HepG2 (cell line): ENCODE data around the gene LAG3. TPM values are rescaled to one million over a fixed set of nuclear protein-coding genes. Genes with fewer than 3 reads are reported as not detected.

Experiments
- CREM ChIP-seq, 2 experiments: sonication (generic) in 1 of 2; formaldehyde crosslinking in 1 of 2; IDR thresholded peaks; 2 replicates each; pipeline versions ENCODE4 v1.4.0 to v1.6.1; 2016 to 2020; ENCODE audit warnings: antibody characterized with exemption in 1 of 2, mild to moderate bottlenecking in 1 of 2, missing genetic modification reagents in 1 of 2
- GABPB1 ChIP-seq: IDR thresholded peaks from 2 replicates; pipeline ENCODE4 v1.6.1; 2016; ENCODE audit warnings: mild to moderate bottlenecking, missing genetic modification reagents, moderate library complexity, missing compliant biosample characterization
- HNRNPH1 ChIP-seq: fragments of 200-400 bp; formaldehyde crosslinking; optimal IDR thresholded peaks from 2 replicates; pipeline ENCODE3; 2017; ENCODE audit warnings: mild to moderate bottlenecking, low read depth, low read length
- IKZF1 ChIP-seq: fragments of 450-650 bp; IDR thresholded peaks from 2 replicates; pipeline ENCODE4 v1.7.1; 2016
- KAT2B ChIP-seq: fragments of 150-350 bp; IDR thresholded peaks from 2 replicates; pipeline ENCODE4 v1.6.1; 2014; ENCODE audit warnings: low read depth, low read length, borderline replicate concordance
- KMT2A ChIP-seq: sonication (generic); formaldehyde crosslinking; IDR thresholded peaks from 2 replicates; pipeline ENCODE4 v1.4.0; 2020; ENCODE audit warnings: missing genetic modification reagents
- SIN3B ChIP-seq: fragments of 150-350 bp; IDR thresholded peaks from 2 replicates; pipeline ENCODE4 v1.6.1; 2014; ENCODE audit warnings: low read length
- SOX13 ChIP-seq, 3 experiments: fragments of 450-650 bp in 1 of 3; sonication (generic) in 1 of 3; formaldehyde crosslinking in 1 of 3; IDR thresholded peaks in 2 of 3; conservative IDR thresholded peaks in 1 of 3; 2 replicates each; pipeline versions ENCODE4 v1.5.0 to v1.6.1; 2016 to 2020; ENCODE audit warnings: antibody characterized with exemption in 1 of 3, mild to moderate bottlenecking in 1 of 3, missing compliant biosample characterization in 1 of 3, missing genetic modification reagents in 1 of 3, moderate library complexity in 1 of 3
- SP1 ChIP-seq, 2 experiments: fragments of 450-650 bp in 1 of 2; sonication (generic) in 1 of 2; formaldehyde crosslinking in 1 of 2; IDR thresholded peaks; 2 replicates each; pipeline versions ENCODE4 v1.4.0 to v1.6.1; 2016 to 2020; ENCODE audit warnings: missing genetic modification reagents in 1 of 2
- WIZ ChIP-seq: sonication (generic); formaldehyde crosslinking; IDR thresholded peaks from 2 replicates; pipeline ENCODE4 v1.5.1; 2020; ENCODE audit warnings: mild to moderate bottlenecking, missing genetic modification reagents
- XBP1 ChIP-seq: sonication (generic); formaldehyde crosslinking; IDR thresholded peaks from 2 replicates; pipeline ENCODE4 v1.5.0; 2020; ENCODE audit warnings: missing genetic modification reagents
- ZC3H4 ChIP-seq: sonication (generic); formaldehyde crosslinking; IDR thresholded peaks from 2 replicates; pipeline ENCODE4 v1.4.0; 2020; ENCODE audit warnings: missing genetic modification reagents, borderline replicate concordance
- ZNF18 ChIP-seq: sonication (generic); formaldehyde crosslinking; IDR thresholded peaks from 2 replicates; pipeline ENCODE4 v1.8.0; 2022; ENCODE audit warnings: mild to moderate bottlenecking, missing genetic modification reagents; ENCODE audit not compliant: insufficient replicate concordance
- ZNF253 ChIP-seq: sonication (generic); formaldehyde crosslinking; IDR thresholded peaks from 2 replicates; pipeline ENCODE4 v1.8.0; 2022; ENCODE audit warnings: mild to moderate bottlenecking, missing genetic modification reagents, borderline replicate concordance
- ZNF33A ChIP-seq: sonication (generic); formaldehyde crosslinking; IDR thresholded peaks from 2 replicates; pipeline ENCODE4 v1.5.1; 2020; ENCODE audit warnings: missing genetic modification reagents, mild to moderate bottlenecking, moderate library complexity, borderline replicate concordance
- ZNF564 ChIP-seq: sonication (generic); formaldehyde crosslinking; IDR thresholded peaks from 2 replicates; pipeline ENCODE4 v1.8.1; 2023; ENCODE audit warnings: mild to moderate bottlenecking, missing genetic modification reagents
- ZNF567 ChIP-seq: sonication (generic); formaldehyde crosslinking; IDR thresholded peaks from 2 replicates; pipeline ENCODE4 v1.8.1; 2023; ENCODE audit warnings: mild to moderate bottlenecking, missing genetic modification reagents, borderline replicate concordance
- ZNF614 ChIP-seq: IDR thresholded peaks from 2 replicates; pipeline ENCODE4 v1.6.1; 2018; ENCODE audit warnings: missing biosample characterization, missing genetic modification reagents, inconsistent platforms, borderline replicate concordance
- ZNF615 ChIP-seq: sonication (generic); formaldehyde crosslinking; IDR thresholded peaks from 2 replicates; pipeline ENCODE4 v1.5.0; 2020; ENCODE audit warnings: mild to moderate bottlenecking, missing genetic modification reagents, borderline replicate concordance
- ZNF629 ChIP-seq: sonication (generic); formaldehyde crosslinking; conservative IDR thresholded peaks from 2 replicates; pipeline ENCODE4 v1.5.0; 2020; ENCODE audit warnings: missing genetic modification reagents
- ZNF7 ChIP-seq: IDR thresholded peaks from 2 replicates; pipeline ENCODE4 v1.6.1; 2016; ENCODE audit warnings: missing biosample characterization, missing genetic modification reagents
- ZNF773 ChIP-seq: sonication (generic); formaldehyde crosslinking; IDR thresholded peaks from 2 replicates; pipeline ENCODE4 v1.4.0; 2020; ENCODE audit warnings: missing genetic modification reagents, borderline replicate concordance
- polyA plus RNA-seq, 8 experiments: library from polyadenylated mRNA; depleted of rRNA in 3 of 8; stranded (reverse) in 7 of 8; unstranded in 1 of 8; fragments of >200 nt; fragmentation: Illumina TruSeq in 4 of 8; extraction: Trizol in 4 of 8; gene quantifications; 2 replicates each; pipeline versions ENCODE4 v1.2.1 to v1.2.3, GENCODE V29; 2011 to 2016; ENCODE audit warnings: low read depth in 4 of 8, missing spikeins in 1 of 8, mixed read lengths in 1 of 8; ENCODE audit not compliant: insufficient read depth in 1 of 8
- total RNA-seq, 5 experiments: library from RNA; depleted of rRNA; stranded (reverse); fragments of >200 nt; fragmentation: Illumina TruSeq; extraction: Trizol; gene quantifications; 2 replicates each; pipeline ENCODE4 v1.2.3, GENCODE V29; 2016; ENCODE audit warnings: low read depth in 1 of 5
- TF ChIP-seq, protein P1 (sequence below): sonication (generic); formaldehyde crosslinking; IDR thresholded peaks from 2 replicates; pipeline ENCODE4 v1.4.0; 2020; ENCODE audit warnings: mild to moderate bottlenecking, low read depth, missing genetic modification reagents
- TF ChIP-seq, protein P2 (sequence below): IDR thresholded peaks from 2 replicates; pipeline ENCODE4 v1.6.1; 2016
- TF ChIP-seq, protein P3 (sequence below): sonication (generic); formaldehyde crosslinking; IDR thresholded peaks from 2 replicates; pipeline ENCODE4 v1.8.1; 2023; ENCODE audit warnings: missing genetic modification reagents, inconsistent platforms, borderline replicate concordance

Gene LAG3
- total and polyA plus RNA-seq, 2 of the 13 experiments (the other 11 are each of a cell fraction or from before 2014, with no cell fraction given), result 0.11 to 0.26 TPM

DNA sequence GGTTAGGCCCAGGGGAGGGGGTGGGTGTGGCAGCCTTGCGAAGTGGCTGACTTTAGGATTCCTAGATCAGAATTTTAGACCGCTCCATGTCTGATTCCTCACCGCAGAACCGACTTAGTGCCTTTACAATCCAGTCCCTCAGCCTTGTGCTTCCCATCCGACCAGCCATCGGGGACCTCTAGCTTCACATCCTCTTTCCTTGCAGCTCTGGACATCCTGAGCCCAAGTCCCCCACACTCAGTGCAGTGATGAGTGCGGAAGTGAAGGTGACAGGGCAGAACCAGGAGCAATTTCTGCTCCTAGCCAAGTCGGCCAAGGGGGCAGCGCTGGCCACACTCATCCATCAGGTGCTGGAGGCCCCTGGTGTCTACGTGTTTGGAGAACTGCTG lies 47.9 kb upstream of the LAG3 start (continued):
- TF ChIP-seq ZNF567 (CRISPR knock-in tag), result 0 out of 2 replicates have a peak, but pooled peaks have one; percentile 28
- TF ChIP-seq, protein P1, sequence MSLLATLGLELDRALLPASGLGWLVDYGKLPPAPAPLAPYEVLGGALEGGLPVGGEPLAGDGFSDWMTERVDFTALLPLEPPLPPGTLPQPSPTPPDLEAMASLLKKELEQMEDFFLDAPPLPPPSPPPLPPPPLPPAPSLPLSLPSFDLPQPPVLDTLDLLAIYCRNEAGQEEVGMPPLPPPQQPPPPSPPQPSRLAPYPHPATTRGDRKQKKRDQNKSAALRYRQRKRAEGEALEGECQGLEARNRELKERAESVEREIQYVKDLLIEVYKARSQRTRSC (CRISPR knock-in tag), result 0 out of 2 replicates have a peak, but pooled peaks have one; percentile 2
- TF ChIP-seq ZNF18 (CRISPR knock-in tag), result no peak
- TF ChIP-seq ZNF614 (CRISPR knock-in tag), result no peak
- no peak for TF ChIP-seq CREM (IDR thresholded peaks at IDR 0.05)
- TF ChIP-seq CREM (CRISPR knock-in tag; IDR thresholded peaks at IDR 0.05), result no peak
- TF ChIP-seq IKZF1, result no peak
- no peak for TF ChIP-seq XBP1 (CRISPR knock-in tag)
- TF ChIP-seq GABPB1 (CRISPR knock-in tag), result no peak
- TF ChIP-seq, protein P2, sequence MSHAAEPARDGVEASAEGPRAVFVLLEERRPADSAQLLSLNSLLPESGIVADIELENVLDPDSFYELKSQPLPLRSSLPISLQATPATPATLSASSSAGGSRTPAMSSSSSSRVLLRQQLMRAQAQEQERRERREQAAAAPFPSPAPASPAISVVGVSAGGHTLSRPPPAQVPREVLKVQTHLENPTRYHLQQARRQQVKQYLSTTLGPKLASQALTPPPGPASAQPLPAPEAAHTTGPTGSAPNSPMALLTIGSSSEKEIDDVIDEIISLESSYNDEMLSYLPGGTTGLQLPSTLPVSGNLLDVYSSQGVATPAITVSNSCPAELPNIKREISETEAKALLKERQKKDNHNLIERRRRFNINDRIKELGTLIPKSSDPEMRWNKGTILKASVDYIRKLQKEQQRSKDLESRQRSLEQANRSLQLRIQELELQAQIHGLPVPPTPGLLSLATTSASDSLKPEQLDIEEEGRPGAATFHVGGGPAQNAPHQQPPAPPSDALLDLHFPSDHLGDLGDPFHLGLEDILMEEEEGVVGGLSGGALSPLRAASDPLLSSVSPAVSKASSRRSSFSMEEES (CRISPR knock-in tag), result no peak
- TF ChIP-seq ZNF629 (CRISPR knock-in tag), result no peak
- TF ChIP-seq ZNF564 (CRISPR knock-in tag), result no peak
- peak; percentile 54; the same call in 1 of the 2 replicates for TF ChIP-seq ZC3H4 (CRISPR knock-in tag)
- no peak for TF ChIP-seq SIN3B
- TF ChIP-seq SOX13 (IDR thresholded peaks at IDR 0.05), result no peak
- TF ChIP-seq SOX13 (CRISPR knock-in tag; conservative IDR thresholded peaks at IDR 0.05 in 1 of 2, IDR thresholded peaks at IDR 0.05 in 1 of 2), result no peak
- TF ChIP-seq HNRNPH1, result no peak
- TF ChIP-seq SP1 (IDR thresholded peaks at IDR 0.05), result no peak
- TF ChIP-seq SP1 (CRISPR knock-in tag; IDR thresholded peaks at IDR 0.05), result no peak
- TF ChIP-seq ZNF253 (CRISPR knock-in tag), result no peak
- TF ChIP-seq ZNF615, result no peak
- no peak for TF ChIP-seq ZNF7 (CRISPR knock-in tag)
- no peak for TF ChIP-seq KMT2A (CRISPR knock-in tag)
- TF ChIP-seq KAT2B, result no peak
- TF ChIP-seq, protein P3, sequence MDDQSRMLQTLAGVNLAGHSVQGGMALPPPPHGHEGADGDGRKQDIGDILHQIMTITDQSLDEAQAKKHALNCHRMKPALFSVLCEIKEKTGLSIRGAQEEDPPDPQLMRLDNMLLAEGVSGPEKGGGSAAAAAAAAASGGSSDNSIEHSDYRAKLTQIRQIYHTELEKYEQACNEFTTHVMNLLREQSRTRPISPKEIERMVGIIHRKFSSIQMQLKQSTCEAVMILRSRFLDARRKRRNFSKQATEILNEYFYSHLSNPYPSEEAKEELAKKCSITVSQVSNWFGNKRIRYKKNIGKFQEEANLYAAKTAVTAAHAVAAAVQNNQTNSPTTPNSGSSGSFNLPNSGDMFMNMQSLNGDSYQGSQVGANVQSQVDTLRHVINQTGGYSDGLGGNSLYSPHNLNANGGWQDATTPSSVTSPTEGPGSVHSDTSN, result 0 out of 2 replicates have a peak, but pooled peaks have one; percentile 15
- no peak for TF ChIP-seq ZNF33A (CRISPR knock-in tag)
- TF ChIP-seq WIZ, result 0 out of 2 replicates have a peak, but pooled peaks have one; percentile 1
- TF ChIP-seq ZNF773 (CRISPR knock-in tag), result no peak
